HG03378 (cell line): ENCODE data around the gene SLIT1.

Experiments used
- ATAC-seq: cut with Tn5 transposase; IDR thresholded peaks from one replicate; pipeline ENCODE4 v1.9.1; 2021; ENCODE audit warnings: mild to moderate bottlenecking, moderate library complexity; ENCODE audit not compliant: unreplicated experiment

Gene SLIT1

DNA sequence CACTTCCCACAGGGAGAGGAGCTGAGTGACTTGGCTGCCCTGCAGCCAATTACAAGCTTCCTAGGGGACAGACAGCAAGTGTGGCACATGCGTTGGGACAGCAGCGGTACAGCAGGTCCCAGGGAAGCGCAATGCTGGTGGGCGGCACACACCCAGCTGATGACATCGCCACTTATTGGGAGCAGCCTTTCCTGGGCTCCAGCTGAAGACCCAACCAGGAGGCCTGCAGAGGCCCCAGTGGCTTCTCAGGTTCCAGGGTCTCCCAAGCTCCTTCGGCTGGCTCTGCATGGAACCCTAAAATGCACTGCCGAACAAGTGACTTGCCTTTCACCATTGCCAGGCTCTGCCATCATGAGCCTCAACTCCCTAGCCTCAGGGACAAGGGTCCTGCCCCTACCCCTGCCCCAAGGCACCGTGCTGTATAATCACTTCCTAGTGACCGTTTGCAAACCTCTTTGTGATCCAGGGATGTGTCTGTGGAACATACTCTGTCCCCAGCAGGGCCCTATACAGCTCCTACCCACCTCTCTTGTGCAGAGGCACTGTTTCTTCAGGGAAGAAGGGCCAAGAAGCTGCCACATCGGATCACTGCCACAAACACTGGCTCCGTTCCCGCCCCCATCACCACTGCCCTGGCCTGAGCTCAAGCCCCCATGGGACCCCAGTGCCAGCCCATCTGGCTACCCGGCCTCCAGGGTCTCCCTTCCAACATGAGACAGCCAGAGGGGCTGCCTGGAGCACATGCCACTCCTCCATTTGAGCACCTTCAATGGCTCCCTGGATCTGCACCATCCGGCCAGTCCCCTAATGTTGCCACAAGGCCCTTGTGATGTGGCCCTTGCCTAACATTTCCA, 19.3 kb upstream of the SLIT1 start:
- ATAC-seq = no peak

DNA sequence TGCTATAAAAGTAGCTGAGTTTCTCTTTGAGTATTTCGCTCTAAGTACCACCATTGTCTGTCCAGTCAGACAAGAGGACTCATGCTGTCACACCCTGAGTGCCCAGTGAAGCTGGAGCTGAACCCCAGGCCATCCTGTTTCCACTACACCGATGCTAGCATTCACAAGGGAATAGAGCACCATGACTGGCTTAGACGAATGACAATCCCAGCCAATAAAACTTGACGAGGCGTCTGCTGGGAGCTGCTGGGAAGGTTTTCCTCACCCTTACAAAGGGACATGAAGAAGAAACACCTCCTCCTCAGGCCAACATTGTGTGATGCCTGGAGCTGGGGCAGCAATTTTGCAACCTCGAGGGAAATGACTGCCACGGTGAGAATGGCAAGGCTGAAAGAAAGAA, 17.5 kb upstream of the SLIT1 start:
- no peak for ATAC-seq

DNA sequence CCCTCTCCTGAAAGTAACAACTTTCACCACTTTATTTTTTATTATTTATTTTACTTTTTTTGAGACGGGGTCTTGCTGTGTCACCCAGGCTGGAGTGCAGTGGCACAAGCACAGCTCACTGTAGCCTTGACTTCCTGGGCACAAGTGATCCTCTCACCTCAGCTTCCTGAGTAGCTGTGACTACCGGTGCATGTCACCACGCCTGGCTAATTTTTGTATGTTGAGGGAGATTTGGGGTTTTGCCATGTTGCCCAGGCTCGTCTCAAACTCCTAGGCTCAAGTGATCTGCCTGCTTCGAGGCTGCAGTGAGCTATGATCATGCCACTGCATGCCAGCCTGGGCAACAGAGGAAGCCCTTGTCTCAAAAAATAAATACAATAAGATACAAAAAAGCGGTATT, 14.9 kb upstream of the SLIT1 start:
- peak; percentile 51 for ATAC-seq

DNA sequence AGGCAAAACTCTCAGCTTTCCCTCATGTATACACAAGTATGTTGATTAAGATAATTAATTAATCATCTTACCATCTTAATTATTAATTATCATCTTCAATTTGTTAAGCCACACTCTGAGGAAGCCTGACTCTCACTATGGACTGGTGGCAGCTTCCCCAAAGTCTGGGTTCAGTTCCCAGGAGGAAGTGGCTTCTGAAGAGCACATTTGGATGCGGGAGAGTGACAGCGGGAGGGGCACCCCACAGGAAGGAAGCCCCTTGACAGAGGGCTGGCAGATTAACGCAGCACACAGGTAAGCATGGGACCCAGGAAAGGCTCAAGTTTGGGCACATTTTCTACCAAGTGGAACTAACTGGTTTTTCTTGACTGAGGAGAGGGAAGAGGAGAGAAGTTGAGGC, 13.4 kb upstream of the SLIT1 start:
- ATAC-seq = no peak

DNA sequence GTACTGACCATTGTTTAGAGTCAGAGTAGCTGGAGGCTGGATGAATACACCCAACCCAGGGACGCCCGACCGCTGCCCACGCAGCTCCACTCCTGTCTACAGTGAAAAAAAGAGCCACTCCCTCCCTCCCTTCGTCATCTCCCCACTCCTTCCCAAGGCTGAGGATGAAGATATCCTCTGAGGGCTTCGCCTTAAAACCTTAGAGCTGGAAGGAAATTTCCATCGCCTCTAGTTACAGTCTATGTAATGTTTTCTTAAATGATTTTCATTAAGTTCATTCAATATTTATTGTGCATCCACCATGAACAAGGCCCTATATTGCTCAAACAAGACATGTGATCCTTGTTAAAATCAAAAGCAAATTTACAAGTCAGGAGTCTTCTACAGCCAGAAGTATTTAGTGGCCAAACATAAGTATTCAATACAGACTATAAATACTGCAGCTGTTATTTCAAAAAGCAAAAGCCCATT, 11.3 kb upstream of the SLIT1 start:
- ATAC-seq = no peak

DNA sequence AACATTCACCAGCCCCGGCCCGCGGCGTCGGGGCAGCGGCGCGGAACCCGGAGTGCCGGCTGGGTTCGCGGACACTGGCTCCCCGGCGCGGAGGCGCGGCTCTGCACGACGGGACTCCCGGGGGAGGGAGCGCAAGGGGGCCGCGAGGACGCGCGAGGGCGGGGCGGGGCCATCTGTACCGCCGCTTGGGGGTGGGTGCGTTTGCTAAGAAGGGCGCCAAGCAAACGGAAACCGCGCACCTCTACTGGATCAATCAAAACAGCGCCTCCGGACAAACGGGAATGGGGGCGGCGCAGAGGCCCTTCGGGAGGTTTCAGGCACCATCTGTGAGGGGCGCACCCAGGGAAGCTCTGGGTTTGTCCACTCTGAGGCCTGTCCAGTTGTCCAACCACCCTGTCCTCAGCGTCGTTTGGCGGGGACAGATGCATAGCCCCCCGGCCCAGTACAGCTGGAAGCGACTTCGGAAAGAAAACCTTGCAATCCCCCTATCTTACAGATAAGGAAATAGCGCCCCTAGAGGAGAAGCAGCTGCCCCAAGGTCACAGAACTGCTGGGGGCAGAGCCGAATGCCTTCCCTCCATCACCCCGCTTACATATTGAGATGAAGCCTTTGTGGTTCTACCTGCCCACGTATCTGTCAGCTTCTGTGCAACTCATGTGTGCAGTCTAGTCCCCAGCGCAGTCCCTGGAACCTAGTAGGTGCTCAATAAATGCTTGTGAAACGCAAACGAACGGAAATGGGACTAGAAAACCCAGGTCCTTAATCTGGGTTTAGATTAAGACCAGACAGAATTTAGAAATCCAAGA, 10.7 kb upstream of the SLIT1 start:
- peak; percentile 53 for ATAC-seq

DNA sequence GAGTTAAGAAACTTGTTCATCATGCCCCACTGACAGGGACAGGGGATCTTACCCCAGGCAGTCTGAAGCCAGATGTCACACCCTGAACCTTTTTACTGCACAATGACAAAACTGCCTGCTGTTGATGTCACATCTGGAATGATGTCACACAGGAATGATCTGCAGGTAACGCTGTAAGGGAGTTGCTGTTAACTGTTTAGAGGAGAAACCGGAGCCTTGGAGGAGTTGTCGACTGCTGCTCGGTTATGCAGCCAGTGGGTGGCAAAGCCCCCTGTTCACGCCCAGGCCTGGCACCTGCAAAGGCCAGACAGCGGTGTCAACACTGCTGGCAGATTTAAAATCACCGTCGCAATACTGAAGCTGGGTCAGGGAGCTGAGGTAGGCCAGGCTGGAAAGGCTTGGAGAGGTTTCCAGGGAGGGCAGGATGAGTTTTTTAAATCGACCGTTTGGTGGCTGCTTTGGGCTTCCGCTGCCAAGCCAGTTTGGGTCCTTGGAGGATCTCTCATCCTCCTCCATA, 10.0 kb upstream of the SLIT1 start:
- ATAC-seq = no peak

DNA sequence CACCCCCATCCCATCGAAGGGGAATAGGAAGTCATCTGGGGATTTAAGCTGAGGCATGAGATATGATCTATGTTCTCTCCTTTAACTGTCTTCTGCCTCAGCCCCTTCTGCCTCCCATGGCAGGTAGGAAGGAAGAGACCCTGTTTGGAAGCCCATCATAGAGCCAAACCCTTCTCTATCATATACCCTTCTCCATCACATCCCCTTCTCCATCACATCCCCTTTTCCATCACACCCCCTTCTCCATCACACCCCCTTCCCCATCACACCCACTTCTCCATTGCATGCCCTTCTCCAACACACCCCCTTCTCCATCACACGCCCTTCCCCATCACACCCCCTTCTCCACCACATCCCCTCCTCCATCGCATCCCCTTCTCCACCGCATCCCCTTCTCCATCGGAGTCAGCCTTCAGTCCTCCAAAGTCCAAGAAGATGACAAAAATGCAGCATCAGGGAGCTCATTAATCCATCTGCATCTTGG, 7.2 kb upstream of the SLIT1 start:
- no peak for ATAC-seq

DNA sequence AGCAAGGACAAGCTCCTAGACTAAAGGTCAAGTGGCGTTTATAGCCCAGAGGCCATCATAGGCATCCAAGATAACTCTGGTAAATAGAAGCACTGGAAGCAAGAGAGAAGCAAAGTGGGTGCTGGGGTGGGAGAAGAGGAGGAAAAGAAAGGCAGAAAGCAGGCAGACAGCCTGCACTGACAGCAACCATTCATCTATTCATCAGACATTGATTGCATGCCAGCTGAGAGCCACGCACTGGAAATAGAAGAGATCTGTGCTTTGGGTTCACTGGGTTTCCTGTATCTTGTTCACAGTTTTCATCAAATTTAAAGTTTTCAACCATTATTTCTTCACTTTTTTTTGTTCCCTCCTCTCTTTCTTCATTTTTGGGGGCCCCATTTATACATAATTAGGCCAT, 4.7 kb upstream of the SLIT1 start:
- ATAC-seq = no peak

DNA sequence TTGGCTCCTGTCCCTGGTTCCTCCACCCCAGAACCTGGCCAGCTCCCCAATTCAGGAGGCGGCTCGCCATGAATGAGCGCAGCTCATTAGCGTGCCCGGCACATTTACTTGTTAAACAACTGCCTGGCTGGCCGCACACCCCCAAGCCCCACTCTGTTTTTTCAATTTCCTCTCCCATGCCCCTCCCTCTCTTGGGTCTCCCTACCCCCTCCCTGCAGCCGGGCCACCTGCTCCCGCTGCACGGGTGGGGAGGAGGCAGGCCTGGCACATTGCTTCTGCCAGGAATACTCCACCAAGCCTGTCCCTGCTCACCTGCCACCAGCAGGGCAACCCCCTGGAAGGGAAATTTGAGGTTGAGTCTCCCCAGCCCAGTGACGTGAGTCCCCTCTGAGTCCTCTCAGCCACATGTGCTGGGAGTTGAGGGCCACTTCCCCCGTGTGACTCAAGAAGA, 2.5 kb upstream of the SLIT1 start:
- no peak for ATAC-seq

DNA sequence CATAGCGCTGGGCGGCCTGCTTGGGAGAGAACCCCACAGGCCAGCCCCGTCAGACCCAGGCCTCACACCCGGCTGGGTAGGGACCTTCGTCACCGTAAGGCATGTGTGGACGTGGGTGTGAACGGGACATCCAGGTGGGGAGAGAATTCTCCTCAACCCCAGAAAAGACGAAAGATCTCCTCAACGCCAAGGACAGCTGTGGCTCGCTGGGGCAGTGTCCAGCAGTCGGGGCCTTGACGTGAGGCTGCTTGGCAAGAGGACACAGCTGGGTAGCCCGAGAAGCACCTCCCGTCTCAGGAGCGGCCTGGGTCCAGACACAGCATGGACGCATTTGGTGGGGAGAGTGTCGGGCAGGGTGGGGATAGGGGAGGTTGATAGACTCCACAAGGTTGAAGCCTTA, 1.2 kb upstream of the SLIT1 start:
- ATAC-seq = no peak

DNA sequence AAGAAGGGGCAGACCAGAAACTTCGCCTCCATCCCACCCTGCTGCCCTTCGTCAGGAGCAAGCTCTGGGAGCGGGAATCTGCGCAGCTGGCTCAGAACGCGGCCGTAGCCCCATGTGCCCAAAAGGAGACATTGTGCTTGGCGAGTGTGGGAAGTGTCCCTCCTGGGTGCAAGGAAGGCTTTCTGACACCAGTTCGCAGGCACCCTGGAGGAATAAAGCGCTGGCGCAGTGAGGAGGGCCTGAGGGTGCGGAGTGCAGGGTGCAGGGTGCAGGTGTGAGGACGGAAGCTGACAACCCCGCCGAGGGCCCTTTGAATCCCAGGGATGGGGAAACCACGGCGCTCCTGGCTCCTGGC, 811 bp downstream of the SLIT1 start:
- ATAC-seq = no peak

DNA sequence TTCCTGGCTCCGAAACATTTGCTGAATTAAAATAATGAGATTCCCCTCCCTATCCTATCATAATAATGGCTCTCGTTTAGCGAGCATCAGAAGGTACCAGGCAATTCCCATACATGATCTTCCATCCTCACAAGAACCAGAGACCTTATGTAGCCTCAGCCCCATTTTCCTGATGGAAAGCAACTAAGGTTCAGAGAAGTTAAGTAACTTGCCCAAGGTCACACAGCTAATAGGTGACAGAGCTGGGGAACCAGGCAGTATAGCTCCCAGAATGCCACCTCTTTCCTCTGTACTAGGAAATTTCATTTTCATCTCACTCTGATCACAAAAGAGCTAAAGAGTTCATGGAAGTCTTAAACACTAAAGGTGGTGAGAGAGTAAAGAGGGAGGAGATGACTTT, 2.4 kb downstream of the SLIT1 start:
- ATAC-seq = no peak

DNA sequence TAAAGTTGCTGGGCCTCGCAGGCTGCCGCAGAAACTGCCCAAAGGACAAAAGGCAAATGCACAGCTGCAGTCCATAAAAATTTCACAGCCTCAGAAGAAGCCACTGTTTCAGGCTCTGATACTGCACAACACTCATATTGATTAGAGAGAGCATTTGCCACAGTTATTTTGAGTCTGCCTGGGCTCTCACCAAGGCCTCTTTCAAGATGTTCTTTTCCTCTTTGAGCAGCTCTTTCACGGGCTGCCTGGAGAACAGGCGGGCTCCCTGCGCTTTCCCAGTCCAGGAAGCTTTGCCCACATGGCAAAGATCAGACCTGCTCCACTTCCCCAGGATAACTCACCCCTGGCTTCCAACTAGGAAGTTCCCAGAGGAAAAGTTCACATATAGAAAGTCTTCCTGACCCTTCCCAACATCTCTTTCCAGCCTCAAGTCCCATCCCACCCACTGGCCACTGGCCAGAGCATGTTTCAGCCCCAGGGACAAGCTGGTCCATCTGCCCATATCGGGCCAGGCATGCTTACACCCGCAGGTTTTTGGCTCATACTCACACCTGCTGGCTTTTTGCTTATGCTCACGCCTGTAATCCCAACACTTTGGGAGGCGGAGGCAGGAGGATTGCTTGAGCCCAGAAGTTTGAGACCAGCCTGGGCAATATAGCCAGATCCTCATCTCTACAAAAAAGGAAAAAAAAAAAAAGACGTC, 3.3 kb downstream of the SLIT1 start:
- no peak for ATAC-seq

DNA sequence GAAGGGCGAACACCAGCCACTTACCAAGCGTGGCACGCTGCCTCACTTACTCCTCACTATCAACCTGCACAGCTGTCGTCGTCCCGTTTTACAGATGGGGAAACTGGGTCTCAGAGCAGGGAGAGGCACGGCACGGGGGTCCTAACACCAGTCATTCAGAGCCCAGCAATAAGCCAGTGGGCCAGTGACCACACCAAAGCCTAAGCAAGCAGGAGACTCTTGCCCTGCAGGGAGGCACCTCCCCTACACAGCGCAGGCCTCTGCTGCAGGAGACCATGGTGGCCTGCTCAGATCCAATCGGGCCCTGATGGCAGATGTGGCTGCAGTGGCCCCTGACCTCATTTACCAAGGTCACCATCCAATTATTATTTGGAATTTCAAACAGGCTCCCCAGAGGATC, 4.8 kb downstream of the SLIT1 start:
- ATAC-seq = no peak

DNA sequence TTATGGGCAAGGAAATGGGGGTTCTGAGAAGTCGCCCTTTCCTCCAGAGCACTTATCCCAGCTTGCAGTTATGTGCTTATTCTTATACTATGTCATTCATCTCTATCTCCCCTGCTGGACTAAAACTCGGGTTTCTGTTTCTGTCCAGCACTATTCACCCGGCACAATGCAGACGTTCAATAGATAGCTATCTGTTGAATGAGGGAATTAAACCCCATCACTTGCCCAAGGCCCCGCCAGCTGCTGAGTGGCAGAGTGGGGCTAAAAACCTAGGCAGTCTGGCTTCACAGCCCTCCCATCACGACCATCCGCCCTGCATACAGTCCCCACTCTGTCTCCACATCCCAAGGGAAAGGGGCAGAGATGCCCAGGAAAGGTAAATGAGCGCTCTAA, 5.4 kb downstream of the SLIT1 start:
- ATAC-seq = no peak

DNA sequence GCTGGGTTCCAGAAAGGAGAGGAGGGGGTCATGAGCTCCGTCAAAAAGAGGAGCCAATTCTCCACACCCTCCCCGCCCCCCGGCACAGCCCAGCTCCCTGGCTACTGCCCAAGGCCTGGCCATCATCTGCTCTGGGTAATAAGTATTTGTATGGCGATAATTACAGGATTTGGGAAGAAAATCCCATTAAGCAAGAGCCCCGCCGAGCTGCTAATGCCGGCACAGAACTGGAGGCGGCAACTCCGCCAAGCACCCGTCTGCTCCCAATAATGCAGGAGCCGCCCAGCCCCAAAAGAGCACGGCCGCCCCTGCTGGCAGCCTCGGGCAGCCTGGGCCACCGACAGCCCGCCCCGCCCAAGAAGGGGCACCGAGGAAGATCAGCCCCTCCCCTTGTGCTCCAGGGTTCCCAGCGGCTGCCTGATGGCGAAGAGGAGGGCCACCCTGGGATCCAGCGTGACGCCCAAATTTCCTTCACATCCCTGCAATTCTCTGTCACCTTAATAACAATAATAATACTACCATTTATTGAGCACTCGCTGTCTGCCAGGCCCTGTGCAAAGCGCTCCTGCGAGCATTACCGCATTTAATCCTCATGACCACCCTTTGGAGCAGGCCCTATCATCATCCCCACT, 5.9 kb downstream of the SLIT1 start:
- no peak for ATAC-seq

DNA sequence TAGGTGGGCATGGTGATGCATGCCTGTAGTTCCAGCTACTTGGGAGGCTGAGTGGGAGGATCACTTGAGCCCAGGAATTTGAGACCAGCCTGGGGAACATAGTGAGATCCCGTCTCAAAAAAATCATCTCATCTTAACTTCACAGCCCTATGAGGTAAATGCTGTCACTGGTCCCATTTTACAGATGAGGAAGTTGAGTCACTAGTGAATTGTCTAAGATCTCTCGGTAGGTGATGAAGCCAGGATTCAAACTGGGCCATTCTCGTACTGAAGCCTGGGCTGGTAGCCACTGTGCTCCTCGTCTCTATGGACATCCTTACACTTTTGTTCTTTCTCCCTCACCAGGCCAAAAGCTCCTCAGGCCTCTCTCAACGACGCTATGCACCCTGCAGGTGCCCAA, 6.4 kb downstream of the SLIT1 start:
- no peak for ATAC-seq

DNA sequence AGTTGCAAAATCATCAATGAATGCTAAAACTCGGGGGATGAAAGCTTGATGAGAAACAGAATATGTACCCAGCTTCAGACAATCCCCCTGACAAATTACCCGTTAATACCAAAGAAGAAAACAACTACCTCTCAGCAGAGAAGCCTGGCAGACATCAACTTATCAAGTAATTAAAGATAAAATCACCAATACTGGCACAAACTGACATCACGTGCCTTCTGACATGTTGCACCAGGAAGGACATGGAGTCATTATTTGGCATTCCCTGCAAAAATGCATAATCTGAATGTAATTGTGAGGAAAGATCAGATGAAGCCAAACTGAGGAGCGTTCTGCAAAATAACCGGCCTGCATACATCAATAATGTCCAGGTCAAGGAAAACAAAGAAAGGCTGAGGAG, 7.7 kb downstream of the SLIT1 start:
- no peak for ATAC-seq

DNA sequence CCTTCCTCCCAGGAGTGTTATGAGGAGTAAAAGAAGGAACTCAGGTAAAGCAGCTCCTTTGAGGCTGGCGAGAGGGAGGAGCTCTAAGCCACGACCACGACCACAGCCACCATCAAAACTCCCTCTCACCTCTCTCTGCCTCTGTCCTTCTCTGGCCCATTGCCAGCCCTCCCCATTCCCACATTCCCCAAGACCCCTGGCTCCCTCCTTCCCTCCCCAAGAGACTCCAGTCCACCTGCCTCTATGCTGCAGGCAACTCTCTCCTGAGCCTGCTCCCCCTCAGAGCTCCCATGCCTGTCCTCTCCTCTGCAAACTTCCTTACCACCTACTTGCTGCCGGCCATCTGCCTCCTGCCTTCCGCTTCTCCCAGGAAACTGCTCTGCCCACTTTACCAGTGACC, 9.5 kb downstream of the SLIT1 start:
- ATAC-seq = no peak

DNA sequence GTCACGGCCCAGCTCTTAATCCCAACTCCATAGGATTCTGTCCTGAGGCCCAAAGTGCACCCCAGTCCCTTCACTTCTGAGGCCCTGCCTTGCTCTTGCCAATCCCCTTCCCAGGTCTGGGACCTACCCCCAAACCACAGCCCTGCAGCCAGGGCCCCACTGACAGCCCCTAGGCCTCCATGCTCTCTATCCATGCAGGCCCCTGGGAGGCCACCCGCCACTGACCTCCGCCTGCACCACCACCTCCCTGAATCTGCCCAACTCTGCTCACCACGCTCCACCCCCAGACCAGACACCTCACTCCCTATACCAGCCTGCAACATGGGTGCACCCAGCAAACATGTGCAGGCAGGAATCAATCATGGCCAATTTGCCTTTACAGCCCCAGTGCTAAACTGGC, 10.2 kb downstream of the SLIT1 start:
- no peak for ATAC-seq
